Adipose tissue (tissue), 3 donors: ENCODE measurements around the gene TPPP3. TPM values are rescaled to one million over a fixed set of nuclear protein-coding genes. Genes with fewer than 3 reads are reported as not detected.

Experiments
- H3K27ac ChIP-seq: one replicate; pipeline ENCODE4 v1.5.1; 2013; ENCODE audit warnings: low read depth, low read length
- WGBS, 3 donors: extraction: QIAGEN DNeasy Blood & Tissue Kit; methylation state at CpG; one replicate each; pipeline ENCODE4 v1.1.7; 2013; 5-methylcytosine and 5-hydroxymethylcytosine counted together
- polyA plus RNA-seq, 3 donors: library from polyadenylated mRNA; stranded (reverse); fragments of 200-250 nt; gene quantifications; one replicate each; pipeline ENCODE4 v1.2.3, GENCODE V29; 2013
- donor health status: healthy with polysubstance abuse.
- donor health status: Bipolar disorder and iron deficiency.
- donor health status: healthy.

Gene TPPP3
- 10 to 100 TPM; 11.1 to 33.7 (median 16.8) TPM for polyA plus RNA-seq

GRCh38 chr16:67393111-67393787 lies at the start of gene TPPP3:
Gene TPPP3, minus strand, starts transcription at chr16:67393498. Its CDS starts 2,387 bp downstream, at chr16:67391111.
- WGBS, 3 donors: 3 to 6% (median 3%) methylated on average over 51 to 56 of the region's 56 CpGs
- no peak within 1 kb of the TSS for H3K27ac ChIP-seq

GRCh38 chr16:67442581-67443255 lies 49.4 kb upstream of the TPPP3 start:
- 74 to 90% (median 80%) methylated on average over 13 of the region's 13 CpGs for WGBS, 3 donors
- no peak overlapping the region for H3K27ac ChIP-seq

GRCh38 chr16:67441907-67442306 lies 48.6 kb upstream of the TPPP3 start:
- no peak overlapping the region for H3K27ac ChIP-seq

GRCh38 chr16:67441271-67441753 lies 48.0 kb upstream of the TPPP3 start:
- no peak overlapping the region for H3K27ac ChIP-seq
- WGBS, 3 donors: 51 to 87% (median 86%) methylated on average over 17 of the region's 17 CpGs

More at GRCh38 chr16:67441907-67442306, 48.6 kb upstream of the TPPP3 start:
- WGBS, 3 donors: 55 to 82% (median 55%) methylated on average over 5 of the region's 5 CpGs

GRCh38 chr16:67438824-67439393 lies 45.6 kb upstream of the TPPP3 start:
- 94 to 96% (median 96%) methylated on average over 19 of the region's 19 CpGs for WGBS, 3 donors
- no peak overlapping the region for H3K27ac ChIP-seq

GRCh38 chr16:67438098-67438791 lies 44.9 kb upstream of the TPPP3 start:
- 92 to 96% (median 96%) methylated on average over 19 to 20 of the region's 20 CpGs for WGBS, 3 donors
- no peak overlapping the region for H3K27ac ChIP-seq

GRCh38 chr16:67437513-67437912 lies 44.2 kb upstream of the TPPP3 start:
- H3K27ac ChIP-seq: no peak overlapping the region
- WGBS, 3 donors: 86 to 87% (median 87%) methylated on average over 4 of the region's 4 CpGs

- H3K27ac ChIP-seq: no peak overlapping the region
- WGBS, 3 donors: 95 to 97% (median 96%) methylated on average over 19 to 23 of the region's 23 CpGs
These were observed 43.4 kb upstream of the TPPP3 start for GRCh38 chr16:67436640-67437193.

GRCh38 chr16:67435758-67436164 lies 42.5 kb upstream of the TPPP3 start:
- H3K27ac ChIP-seq: no peak overlapping the region
- WGBS, 3 donors: 90 to 95% (median 94%) methylated on average over 16 of the region's 16 CpGs

GRCh38 chr16:67433131-67433719 lies 39.9 kb upstream of the TPPP3 start:
- 86 to 91% (median 87%) methylated on average over 5 of the region's 5 CpGs for WGBS, 3 donors

GRCh38 chr16:67432506-67432890 lies 39.2 kb upstream of the TPPP3 start:
- no peak overlapping the region for H3K27ac ChIP-seq
- 57 to 67% (median 59%) methylated on average over 5 of the region's 5 CpGs for WGBS, 3 donors

More at GRCh38 chr16:67433131-67433719, 39.9 kb upstream of the TPPP3 start:
- H3K27ac ChIP-seq: no peak overlapping the region

- H3K27ac ChIP-seq: no peak overlapping the region
- 33 to 40% (median 38%) methylated on average over 12 to 13 of the region's 13 CpGs for WGBS, 3 donors
These were observed 38.6 kb upstream of the TPPP3 start for GRCh38 chr16:67431775-67432505.

- 0 to 2% (median 1%) methylated on average over 60 to 87 of the region's 87 CpGs for WGBS, 3 donors
- H3K27ac ChIP-seq: no peak within 1 kb of the TSS
These were observed 37.9 kb upstream of the TPPP3 start, which contains the start of gene HSD11B2 for GRCh38 chr16:67430977-67431774. Gene HSD11B2, plus strand, starts transcription at chr16:67431121. Its CDS starts 128 bp downstream, at chr16:67431249.

GRCh38 chr16:67430504-67430976 lies 37.2 kb upstream of the TPPP3 start:
- H3K27ac ChIP-seq: no peak overlapping the region
- 0 to 2% (median 1%) methylated on average over 25 to 53 of the region's 53 CpGs for WGBS, 3 donors

GRCh38 chr16:67429799-67430503 lies 36.7 kb upstream of the TPPP3 start:
- no peak overlapping the region for H3K27ac ChIP-seq
- 33 to 50% (median 45%) methylated on average over 13 of the region's 13 CpGs for WGBS, 3 donors
